Fibroblast of pulmonary artery (primary cell): ENCODE data around the gene GTF2H3.

ENCODE experiments used
- DNase-seq: peaks from one replicate; pipeline ENCODE4 v3.0.0-alpha.2; 2010; ENCODE audit warnings: low read depth
- H3K4me3 ChIP-seq: replicated peaks from 2 replicates; pipeline ENCODE4 v1.5.1; 2011; ENCODE audit warnings: low read depth, mild to moderate bottlenecking, control low read depth, low read length, moderate library complexity
- TF ChIP-seq, protein P1 (sequence below): IDR thresholded peaks from 2 replicates; pipeline ENCODE4 v1.5.1; 2011; ENCODE audit warnings: mild to moderate bottlenecking, control low read depth, low read length, inconsistent platforms; ENCODE audit errors: missing control alignments

Gene GTF2H3

DNA sequence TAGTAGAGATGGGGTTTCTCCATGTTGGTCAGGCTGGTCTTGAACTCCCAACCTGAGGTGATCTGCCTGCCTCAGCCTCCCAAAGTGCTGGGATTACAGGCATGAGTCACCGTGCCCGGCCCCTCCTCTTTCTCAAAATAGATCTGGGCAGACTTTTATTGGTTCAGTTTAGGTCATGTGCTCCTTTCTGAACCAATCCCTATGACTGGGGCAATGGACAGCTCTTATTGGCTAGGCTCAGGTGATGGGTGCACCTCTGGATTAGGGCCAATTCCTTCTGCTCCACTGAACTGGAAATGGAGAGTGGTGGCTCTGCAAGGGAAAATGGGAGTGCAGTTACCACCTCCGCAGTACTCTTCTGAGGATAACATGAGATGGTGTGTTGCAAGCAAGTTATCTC is 72.3 kb downstream of the GTF2H3 start:
- DNase-seq: peak; percentile 7
- TF ChIP-seq, protein P1, sequence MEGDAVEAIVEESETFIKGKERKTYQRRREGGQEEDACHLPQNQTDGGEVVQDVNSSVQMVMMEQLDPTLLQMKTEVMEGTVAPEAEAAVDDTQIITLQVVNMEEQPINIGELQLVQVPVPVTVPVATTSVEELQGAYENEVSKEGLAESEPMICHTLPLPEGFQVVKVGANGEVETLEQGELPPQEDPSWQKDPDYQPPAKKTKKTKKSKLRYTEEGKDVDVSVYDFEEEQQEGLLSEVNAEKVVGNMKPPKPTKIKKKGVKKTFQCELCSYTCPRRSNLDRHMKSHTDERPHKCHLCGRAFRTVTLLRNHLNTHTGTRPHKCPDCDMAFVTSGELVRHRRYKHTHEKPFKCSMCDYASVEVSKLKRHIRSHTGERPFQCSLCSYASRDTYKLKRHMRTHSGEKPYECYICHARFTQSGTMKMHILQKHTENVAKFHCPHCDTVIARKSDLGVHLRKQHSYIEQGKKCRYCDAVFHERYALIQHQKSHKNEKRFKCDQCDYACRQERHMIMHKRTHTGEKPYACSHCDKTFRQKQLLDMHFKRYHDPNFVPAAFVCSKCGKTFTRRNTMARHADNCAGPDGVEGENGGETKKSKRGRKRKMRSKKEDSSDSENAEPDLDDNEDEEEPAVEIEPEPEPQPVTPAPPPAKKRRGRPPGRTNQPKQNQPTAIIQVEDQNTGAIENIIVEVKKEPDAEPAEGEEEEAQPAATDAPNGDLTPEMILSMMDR: no peak
- no peak overlapping the region for H3K4me3 ChIP-seq

DNA sequence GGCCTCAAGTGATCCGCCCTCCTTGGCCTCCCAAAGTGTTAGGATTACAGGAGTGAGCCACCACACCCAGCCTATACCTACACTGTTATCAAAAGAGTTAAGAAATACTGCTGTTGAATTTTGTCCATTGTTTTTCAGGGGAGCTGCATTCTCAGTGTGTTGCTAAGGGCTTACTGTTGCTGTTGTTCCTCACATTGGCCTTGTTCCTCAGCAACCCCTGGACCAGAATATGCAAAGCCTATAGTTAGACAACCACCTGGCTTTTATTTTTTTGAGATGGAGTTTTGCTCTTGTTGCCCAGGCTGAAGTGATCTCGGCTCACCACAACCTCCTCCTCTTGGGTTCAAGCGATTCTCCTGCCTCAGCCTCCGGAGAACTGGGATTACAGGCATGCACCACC is 73.8 kb downstream of the GTF2H3 start:
- no peak for DNase-seq
- H3K4me3 ChIP-seq: no peak overlapping the region
- TF ChIP-seq, protein P1: no peak
